Astrocyte of the spinal cord (primary cell): ENCODE measurements around the gene PDE9A.

Experiments
- DNase-seq: peaks from one replicate; pipeline ENCODE4 v3.0.0; 2011; ENCODE audit warnings: low read depth, low spot score
- H3K4me3 ChIP-seq: 2 replicates; pipeline ENCODE4 v1.5.1; 2011; ENCODE audit warnings: low read depth, mild to moderate bottlenecking, low read length, moderate library complexity
- CTCF ChIP-seq: IDR thresholded peaks from 2 replicates; pipeline ENCODE4 v1.5.1; 2012; ENCODE audit warnings: low read depth, mild to moderate bottlenecking, low read length, inconsistent platforms
- in situ Hi-C: cut with HindIII; loops from 2 replicates; pipeline ENCODE4 v1.10.0; 2017; ENCODE audit warnings: low sequenced_read_pairs

PDE9A gene

GRCh38 chr21:42760361-42760950, 107.0 kb downstream of the PDE9A start:
- DNase-seq: no peak
- no peak overlapping the region for H3K4me3 ChIP-seq
- TF ChIP-seq CTCF: no peak
- in situ Hi-C loops: no loop called here

- TF ChIP-seq CTCF: no peak
- H3K4me3 ChIP-seq: no peak overlapping the region
- in situ Hi-C loops: no loop called here
- no peak for DNase-seq
These were observed 107.7 kb downstream of the PDE9A start for GRCh38 chr21:42760951-42761751.

GRCh38 chr21:42761776-42762335, 108.4 kb downstream of the PDE9A start:
- in situ Hi-C loops: no loop called here
- H3K4me3 ChIP-seq: no peak overlapping the region
- DNase-seq: no peak
- no peak for TF ChIP-seq CTCF

GRCh38 chr21:42763581-42764442, 110.4 kb downstream of the PDE9A start:
- in situ Hi-C loops: no loop called here
- TF ChIP-seq CTCF: no peak
- H3K4me3 ChIP-seq: no peak overlapping the region
- no peak for DNase-seq

- in situ Hi-C loops: no loop called here
These were observed 111.0 kb downstream of the PDE9A start for GRCh38 chr21:42764443-42764760.

More at GRCh38 chr21:42764443-42764760, 111.0 kb downstream of the PDE9A start:
- no peak overlapping the region for H3K4me3 ChIP-seq
- no peak for TF ChIP-seq CTCF
- DNase-seq: no peak
